ENCODE measurements around the gene BIK.

DNA sequence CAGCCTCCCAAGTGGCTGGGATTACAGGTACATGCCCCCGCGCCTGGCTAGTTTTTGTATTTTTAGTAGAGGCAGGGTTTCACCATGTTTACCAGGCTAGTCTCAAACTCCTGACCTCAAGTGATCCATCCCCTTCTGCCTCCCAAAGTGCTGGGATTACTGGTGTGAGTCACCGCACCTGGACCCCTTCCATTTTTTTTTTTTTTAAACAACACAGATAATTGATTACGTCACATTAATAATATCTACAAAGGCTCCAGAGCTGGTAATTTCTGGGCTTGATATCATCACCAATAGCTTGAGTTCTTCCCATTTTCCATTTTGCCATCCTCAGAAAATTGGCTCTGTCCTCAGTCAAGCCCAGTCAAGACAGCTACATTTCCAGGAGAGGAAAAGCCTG, 28.6 kb upstream of the BIK start:
- TF ChIP-seq CTCF (IDR thresholded peaks at IDR 0.05) (no peak), POLR2A (IDR thresholded peaks at IDR 0.05) (no peak)

Measured in stomach (tissue), 4 donors.